ENCODE data around the gene CDK6. TPM values are rescaled to one million over a fixed set of nuclear protein-coding genes. Genes with fewer than 3 reads are reported as not detected.
A peak's percentile ranks its signal among the peaks of the same experiment; 100 is the strongest.

Gene CDK6
- total RNA-seq, 1 donor from 2014 or later: 48.2 TPM

DNA sequence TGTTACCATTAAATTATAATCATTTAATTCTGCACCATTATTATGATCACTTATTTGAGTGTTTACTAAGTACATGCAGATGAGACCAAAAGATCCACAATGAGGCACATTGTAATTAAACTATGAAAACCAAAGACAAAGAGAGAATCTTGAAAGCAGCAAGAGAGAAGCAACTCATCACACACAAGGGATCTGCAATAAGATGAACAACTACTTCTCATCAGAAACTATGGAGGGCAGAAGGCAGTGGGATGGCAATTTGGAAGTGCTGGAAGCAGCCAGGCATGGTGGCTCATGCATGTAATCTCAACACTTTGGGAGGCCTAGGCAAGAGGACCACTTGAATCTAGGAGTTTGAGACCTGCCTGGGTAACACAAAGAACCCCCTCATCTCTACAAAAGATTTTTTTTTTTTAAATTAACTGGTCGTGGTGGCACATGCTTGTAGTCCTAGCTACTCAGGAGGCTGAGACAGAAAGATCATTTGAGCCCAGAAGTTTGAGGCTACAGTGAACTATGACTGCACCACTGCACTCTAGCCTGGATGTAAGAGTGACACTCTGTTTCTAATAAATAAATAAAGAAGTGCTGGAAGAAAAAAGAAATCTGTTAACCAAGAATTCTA, 47.7 kb downstream of the CDK6 start:
- DNase-seq: no peak

DNA sequence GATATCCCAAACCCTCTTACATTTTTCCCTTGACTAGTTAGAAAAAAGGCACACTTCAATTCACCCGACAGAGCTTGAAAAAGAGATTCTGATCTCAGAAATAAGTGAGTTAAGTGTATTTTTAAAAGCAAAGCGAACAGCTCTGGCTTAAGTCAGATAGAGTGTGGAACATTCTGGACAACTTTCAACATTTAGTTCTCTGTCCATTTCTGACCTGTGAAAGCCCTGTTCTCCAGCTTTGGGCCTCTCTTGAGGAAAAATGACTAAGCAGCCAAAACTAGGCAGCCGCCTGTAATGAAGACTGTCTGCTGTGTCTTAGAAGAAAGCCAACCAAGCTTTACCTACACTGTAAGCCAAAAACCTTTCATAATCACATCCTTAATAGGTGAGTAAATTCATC, 50.5 kb downstream of the CDK6 start:
- DNase-seq: no peak

DNA sequence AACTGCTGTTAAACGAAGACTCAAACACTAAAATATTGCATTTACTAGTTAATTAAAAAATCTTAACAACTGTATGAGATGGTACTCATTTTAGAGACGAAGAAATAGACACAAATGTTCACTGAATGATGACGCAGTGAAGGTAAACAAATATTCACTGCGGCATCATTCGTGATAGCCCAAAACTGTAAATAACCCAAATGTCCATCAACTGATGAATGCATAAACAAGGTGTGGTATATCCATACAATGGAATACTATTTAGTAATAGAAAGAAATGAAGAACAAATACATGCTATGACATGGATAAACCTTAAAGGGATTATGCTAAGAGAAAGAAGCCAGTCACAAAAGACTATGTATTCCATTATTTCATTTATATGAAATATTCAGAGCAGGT, 51.4 kb downstream of the CDK6 start:
- DNase-seq: no peak

DNA sequence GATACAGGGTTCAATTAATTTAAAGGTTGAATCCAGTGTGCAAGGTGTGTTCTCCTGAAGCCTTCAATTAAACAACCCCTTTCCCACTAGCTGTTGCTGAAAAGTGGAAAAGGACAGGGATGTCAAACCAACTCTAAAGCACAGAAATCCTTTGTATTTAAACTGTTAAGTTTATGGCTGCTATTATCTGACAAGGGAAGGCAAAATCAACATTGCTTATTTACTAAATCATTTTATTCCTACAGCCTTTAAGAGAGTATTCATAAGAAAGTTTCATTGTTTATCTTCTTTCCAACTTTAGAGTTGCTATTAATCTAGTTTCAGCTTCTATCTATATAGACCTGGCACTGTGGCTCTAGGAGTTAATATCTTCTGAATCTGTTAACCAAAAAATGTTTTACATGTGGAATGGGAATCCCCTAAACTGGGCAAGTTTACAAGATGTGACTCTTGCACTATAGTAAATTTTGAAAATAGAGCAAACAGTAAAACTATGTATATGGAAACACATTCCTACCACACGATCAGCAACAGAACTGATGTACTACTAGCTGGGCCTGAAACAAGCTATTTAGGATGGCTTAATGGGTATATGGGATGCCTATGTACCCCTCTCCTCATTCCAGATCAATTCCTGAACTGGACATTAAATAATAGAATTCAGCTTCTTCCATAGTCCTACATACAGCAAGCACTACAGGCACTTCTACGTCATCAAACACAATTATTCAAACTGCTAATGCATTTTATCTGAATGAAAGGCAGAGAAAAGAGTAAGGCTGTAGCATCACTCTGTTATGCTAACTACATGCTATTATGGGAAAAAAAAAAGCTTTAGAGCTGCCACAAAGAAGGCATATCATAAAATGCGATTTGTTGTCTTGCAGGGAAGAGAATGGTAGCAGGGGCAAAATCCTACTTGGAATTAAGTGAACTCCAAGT, 52.8 kb downstream of the CDK6 start:
- no peak for DNase-seq

DNA sequence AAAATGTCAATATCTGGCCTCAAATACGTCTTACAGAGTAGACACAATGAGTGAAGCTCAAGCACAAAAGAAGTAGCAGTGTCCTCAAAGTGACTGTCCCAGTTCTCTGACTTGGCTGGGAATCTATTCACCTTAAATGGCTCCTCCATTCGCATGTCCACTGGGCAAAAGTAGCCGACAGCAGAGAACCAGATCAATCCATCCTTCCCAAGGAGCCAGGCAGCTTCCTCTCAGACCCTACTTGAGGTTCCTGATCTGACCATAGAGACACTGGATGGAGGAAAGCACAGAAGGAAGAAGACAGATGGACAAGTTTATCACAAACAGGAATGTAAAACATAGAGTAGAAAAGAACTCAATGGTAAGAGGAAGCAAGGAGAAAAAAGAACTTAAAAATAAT, 53.5 kb downstream of the CDK6 start:
- DNase-seq: no peak

DNA sequence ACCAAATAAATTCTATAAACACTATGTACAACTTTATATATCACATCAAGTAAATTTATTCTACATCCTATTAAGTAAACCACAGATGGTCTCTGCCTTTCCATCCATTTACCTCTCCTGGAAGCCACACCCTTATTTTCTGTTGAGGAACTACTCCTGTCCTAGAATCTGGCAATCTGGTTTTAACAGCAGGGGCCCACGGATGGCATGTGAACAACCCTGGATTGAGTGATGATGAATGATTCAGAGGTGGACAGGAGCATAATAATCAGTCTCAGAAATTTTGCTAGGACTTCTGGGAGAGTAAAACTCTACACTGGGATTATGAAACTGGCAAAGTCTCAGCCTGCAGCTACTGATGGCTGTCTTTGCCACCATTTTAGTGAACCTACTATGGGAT, 54.1 kb downstream of the CDK6 start:
- peak; percentile 12 for DNase-seq

DNA sequence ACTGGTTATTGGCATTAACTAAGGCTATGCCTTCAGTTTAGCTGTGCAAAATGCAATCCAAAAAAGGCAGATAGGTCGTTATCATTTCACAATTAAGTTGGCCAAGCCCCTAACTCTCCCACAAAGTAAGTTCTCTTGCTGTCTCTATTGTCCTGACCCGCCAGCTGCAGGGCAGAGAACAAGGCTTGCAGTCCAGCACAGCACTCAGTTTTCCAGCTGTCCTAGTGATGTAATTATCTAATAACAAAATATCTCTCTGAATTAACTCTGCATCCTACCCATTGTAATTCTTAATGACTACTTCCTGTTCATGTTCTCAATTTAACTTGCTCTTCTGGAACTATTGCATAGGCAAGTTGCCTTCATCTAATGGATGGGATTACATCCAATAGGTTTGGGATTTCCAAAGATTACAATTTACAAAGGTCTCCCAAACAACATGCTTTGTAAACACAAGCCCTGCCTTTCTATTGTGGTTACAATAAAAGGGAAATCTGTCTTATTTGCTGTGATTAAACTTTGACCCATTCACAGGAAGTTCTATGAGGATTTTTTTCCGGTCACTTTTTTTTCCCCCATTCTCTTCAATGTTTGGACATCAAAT, 55.2 kb downstream of the CDK6 start:
- DNase-seq: peak; percentile 91

DNA sequence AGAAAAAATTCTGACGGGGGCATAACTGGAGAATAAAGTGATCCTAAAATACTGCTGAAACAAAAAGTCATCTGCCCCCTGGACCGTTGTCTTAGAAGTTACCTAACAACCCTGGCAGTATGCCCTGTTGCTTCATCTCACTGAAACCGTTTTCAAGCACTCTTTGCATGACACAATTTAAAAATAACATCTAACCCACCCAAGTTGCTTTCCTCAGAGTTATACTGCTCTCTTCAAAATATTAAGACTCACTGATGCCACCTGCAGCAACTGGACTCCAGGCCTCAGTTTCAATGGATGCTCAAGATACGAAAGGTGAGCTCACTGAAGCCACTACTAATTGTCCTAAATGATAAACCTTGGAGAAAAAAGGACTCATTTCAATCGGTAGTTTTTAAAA, 57.4 kb downstream of the CDK6 start:
- no peak for DNase-seq

DNA sequence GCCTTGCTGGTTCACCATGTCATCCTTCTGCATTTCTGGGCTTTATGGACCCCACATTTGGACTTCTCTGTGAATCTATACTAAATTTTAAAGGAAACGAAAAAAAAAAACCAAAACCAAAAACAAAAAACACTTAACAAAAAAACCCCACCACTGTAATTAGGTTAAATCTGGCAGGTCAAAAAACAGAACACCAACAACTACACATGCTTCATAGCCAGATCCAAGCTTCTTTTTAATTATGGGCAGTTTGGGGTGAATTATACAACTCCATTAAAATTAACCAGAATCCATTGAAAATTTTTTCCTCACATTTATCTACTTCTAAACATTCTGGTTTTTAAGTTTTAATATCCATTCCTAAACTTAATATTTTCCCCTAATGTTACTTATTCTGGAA, 58.4 kb downstream of the CDK6 start:
- no peak for DNase-seq

DNA sequence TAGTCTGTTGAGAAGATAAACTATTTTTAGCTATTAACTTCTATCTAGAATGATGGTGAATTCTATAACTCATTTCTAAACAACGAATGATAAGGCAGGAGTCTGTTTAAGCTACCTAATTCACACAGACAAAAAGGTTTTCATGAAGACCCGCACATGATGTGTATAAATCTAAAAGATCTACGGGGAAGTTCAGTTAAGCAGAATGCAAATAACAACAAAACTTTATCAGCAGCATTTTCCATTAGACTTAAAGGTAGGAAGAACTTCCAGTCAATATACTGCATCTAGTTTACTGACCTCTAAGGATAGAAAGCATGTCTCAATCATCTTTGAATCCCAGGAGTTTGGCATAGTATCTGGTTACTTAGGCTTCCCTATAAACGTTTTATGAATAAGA, 62.6 kb downstream of the CDK6 start:
- DNase-seq: no peak

DNA sequence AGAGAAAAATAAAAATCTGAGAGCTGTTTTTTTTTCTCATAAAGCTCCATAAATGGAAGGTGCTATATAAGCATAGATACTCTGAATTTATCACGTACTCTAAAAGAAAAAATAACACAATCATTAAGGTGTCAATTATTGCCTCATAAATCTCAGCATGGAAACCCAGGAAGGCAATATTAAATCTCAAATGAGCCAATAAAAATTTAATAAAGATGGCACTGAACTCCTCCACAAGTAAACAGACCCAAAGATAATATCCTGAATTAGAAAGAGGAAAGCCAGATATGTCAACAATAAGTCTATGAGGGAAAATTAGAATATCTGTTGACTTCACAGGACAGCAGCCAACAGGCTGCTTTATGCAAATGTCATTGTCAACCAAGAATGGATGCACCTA, 66.5 kb downstream of the CDK6 start:
- DNase-seq: no peak

DNA sequence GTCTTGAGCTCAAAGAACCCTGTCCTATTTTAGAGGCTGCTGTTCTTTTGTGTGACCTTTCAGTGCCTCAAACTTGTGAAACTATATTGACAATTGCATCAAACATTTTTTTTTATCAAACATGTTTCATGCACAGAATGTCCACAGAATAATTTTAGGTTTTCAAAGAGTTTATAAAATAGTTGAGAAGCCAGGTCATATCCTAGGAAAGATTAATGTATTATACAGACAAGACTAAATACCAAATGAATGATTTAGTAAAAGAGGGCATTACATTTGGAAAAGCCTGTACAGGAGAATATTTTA, 67.0 kb downstream of the CDK6 start:
- no peak for DNase-seq

DNA sequence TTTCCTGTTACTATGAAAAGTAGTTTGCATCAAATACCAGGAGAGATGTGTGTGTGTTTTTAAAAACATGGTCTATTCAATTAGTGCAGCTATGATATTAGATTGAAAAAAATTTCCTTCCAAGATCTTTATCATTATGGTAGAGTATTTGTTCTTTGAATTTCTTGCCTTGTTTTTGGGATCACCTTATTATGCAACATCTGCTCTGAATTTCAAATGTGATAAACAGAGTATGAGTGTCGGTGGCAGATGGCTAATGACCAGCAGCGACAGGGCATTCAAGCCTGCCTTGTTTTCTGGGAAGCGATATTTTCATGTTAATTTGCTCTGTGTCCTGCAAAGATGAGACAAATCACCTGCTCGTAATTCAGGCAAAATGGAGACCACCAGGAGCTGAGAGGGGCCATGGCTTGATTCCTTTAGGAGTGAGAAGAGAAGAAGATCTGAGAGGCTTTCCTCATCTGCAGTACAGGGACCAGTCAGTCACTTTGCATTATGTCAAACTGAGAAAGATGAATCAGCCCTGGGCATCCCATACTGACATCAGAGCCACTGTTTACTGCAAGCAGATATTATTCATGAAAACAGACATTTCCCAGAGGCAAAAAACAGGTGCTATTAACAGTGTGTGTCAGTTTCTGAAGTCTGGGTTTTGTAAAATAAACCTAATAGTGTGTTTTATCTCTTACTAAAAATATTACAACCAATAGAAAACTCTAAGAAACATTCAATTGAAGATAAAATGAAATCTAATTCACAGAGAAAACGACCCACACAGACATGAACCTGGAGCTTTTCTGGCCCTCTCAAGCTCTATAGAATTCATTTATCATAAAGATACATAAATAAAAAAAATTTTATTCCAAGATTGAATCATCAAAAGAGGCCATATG, 67.6 kb downstream of the CDK6 start:
- no peak for DNase-seq

DNA sequence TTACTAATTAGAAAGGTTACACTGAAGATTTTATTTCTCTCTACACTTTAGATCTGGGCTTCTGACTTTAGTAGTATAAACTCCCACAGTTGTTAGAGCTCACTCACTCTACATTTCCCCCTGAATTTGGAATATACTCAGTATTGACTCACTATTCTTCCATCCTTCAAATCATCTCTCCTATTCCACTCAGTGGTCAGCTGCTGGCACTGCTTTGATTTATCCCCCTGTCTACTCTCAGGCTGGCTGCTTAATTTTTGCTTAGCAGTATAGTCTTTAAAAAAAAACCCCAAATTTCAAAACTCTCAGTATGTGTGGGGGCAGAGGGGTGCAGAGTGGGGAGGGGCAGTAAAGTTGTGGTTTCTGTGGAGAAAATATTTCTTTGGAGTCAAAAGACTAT, 68.9 kb downstream of the CDK6 start:
- no peak for DNase-seq

DNA sequence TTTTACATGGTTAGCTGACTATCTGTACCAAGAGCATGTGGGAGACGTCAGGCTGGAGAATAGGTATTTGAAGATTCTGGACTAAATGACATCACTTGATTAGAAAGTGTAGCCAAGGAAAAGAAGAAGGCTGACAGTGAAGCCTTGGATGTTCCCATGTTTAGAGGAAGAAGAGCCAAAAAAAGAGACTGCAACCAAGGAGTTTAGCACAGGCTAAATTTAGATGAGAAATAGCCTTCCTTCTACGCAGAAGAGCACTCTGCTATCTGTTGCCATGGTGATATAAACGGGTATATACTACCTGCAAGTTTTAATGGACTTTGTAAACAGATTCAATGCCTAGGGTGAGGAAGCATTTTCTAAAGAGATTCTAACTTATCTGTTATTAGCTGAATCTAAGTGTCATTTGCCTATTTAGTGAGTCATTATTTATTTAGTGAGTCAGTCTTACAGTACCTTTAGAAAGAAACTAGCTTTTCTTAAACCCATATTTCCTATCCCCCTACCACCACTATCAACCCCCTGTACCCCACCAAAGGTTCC, 69.8 kb downstream of the CDK6 start:
- DNase-seq: peak; percentile 37

DNA sequence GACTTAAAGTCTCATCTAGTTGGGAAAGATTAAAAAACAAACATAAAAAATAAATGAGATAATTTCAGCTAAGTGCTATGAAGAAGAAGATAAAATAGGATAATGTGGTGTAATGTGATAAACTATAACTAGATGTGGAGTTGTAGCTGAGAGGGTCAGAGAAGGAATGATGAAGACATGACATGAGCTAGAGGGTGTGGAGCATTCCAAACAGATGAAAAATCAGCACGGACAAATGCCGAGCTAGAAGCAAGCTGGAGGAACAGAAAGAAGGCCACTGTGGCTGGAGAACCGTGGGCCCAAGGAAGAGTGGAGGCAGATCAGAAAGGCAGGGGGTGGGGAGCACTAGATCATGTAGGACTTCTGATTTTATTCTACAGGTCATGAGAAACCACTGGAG, 70.6 kb downstream of the CDK6 start:
- no peak for DNase-seq

DNA sequence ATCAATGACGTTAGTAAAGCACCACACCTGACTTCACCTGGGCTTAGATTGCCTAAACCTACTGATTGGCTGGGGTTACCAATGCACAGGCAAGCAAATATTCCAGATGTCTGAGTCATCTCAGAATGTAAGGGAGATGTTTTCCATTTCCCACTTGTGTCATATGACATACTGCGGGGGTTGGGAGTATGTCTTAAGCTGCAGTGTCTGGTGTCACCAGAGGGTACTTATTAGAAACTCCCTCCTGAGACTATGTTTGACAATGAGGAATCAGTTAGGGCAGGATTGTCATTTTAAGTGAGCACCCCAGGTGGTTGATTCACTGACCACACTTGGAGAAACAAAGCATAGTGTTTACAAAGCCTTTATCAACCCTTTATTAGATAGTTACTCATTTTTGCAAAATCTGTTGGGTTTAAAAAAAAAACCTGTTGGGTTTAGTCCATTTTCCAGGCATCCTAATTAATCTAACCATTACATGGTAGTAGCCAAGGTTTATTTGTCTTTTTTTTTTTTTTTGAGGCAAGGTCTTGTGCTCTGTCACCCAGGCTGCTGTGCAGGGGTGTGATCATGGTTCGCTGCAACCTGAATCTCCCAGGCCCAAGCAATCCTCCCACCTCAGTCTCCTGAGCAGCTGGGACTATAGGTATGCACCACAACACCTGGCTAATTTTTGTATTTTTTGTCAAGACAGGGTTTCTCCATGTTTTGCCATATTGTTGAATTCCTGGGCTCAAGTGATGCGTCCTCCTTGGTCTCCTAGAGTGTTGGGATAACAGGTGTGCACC, 72.5 kb downstream of the CDK6 start:
- peak; percentile 40 for DNase-seq

DNA sequence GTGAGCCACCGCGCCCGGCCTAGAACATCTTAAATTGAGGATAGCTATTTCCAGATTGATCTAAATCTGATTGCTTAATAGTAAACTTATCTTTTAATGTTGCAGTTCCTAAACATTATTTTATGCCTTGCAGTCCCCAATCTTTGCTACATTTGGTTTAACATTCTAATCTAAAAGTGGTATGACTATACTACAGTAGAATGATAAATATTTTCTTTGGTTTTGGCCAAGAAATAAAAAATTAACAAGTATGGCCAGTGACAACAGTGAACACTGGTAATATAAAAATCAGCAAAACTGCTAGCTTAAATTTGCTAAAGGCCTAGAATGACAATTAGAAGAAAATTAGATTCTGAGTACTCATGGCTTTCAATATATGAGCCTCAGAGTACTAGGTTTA, 73.5 kb downstream of the CDK6 start:
- DNase-seq: no peak

DNA sequence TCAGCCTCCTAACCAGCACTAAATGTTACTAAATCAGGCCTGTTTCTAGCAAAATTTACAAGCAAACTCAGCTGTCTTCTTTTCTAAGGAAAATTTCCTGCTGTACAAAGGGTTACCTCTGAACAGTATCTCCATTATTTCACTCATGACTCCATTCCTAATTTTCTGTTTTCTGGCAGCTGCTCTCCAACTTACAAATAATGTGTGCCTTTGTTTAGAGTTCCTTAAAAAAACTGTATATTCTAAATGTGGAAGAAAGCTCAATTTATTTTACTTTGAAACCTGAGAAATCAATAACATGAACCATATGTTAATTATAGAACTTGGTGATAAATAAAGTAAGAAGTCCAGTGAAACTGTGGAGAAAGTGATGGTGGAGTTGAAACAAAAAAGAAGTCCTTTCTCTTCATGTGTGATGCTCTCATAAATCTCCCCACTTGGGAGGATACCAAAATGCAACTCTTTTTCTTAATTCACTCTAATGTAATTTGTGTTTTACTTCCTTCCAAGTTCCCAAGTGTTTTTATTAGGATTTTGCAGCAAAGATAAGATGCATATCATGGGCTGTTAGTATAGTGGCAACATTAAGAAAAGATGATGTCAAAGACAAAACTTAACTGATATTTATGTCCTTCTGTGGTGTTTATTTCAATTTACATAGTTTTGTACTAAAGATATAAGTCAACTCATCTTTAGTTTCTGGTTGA, 74.8 kb downstream of the CDK6 start:
- no peak for DNase-seq

DNA sequence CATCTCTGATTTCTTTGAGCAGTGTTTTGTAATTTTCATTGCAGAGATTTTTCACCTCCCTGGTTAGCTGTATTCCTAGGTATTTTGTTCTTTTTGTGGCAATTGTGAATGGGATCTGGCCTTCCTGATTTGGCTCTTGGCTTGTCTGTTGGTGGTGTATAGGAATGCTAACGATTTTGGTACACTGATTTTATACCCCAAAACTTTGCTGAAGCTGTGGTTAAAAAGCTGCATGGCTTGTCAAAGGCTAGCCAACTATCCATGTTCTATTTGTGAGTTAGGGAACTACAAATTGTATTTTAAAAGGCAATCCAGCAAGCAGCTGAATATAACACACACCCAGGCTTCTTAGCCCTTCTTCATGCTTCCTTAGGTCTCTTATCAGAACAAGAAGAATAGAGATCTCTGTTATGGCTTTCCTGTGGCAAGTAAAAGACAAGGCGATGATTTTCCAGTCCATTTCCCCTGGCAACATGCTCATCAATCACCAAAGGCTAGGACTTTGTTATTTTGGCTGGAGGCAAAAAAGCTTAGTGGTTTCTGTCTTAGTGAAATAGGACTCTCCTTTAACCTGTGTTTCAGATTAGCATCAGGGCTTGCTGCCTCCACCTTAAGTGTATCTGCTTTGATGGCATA, 77.5 kb downstream of the CDK6 start:
- DNase-seq: no peak
